CD14-positive monocyte (primary cell): Measurements from ENCODE around the gene SPIRE1. TPM values are rescaled to one million over a fixed set of nuclear protein-coding genes. Genes with fewer than 3 reads are reported as not detected.

Experiments used
- DNase-seq, 3 donors: peaks; one replicate each; pipeline ENCODE4 v3.0.0-alpha.2; 2011 to 2022
- H2AFZ ChIP-seq: 2 replicates; pipeline ENCODE4 v1.6.0; 2012; ENCODE audit warnings: mild to moderate bottlenecking, low read depth, low read length, inconsistent platforms; ENCODE audit not compliant: insufficient read depth, poor library complexity, severe bottlenecking
- H3K27ac ChIP-seq, 2 donors: 1 replicate in 1 of 2; 2 replicates in 1 of 2; pipeline ENCODE4 v1.5.1; 2012 to 2013; ENCODE audit warnings: low read length in 2 of 2, control low read depth in 1 of 2, inconsistent platforms in 1 of 2, low read depth in 1 of 2, mild to moderate bottlenecking in 1 of 2
- H3K27me3 ChIP-seq, 2 donors: one replicate each; pipeline versions ENCODE4 v1.6.0 to v1.6.1; 2011 to 2013; ENCODE audit warnings: low read length in 2 of 2; ENCODE audit not compliant: control insufficient read depth in 2 of 2, insufficient read depth in 2 of 2
- H3K36me3 ChIP-seq, 2 donors: replicated peaks in 1 of 2; 1 replicate in 1 of 2; 2 replicates in 1 of 2; pipeline versions ENCODE4 v1.5.1 to v1.6.1; 2012 to 2013; ENCODE audit warnings: low read length in 2 of 2, control low read depth in 1 of 2, inconsistent platforms in 1 of 2, mild to moderate bottlenecking in 1 of 2; ENCODE audit not compliant: insufficient read depth in 2 of 2, control insufficient read depth in 1 of 2
- H3K4me1 ChIP-seq, 2 donors: 1 replicate in 1 of 2; 2 replicates in 1 of 2; pipeline versions ENCODE4 v1.5.1 to v1.6.1; 2012 to 2013; ENCODE audit warnings: low read length in 2 of 2, control low read depth in 1 of 2, inconsistent platforms in 1 of 2, mild to moderate bottlenecking in 1 of 2, moderate library complexity in 1 of 2; ENCODE audit not compliant: insufficient read depth in 2 of 2, control insufficient read depth in 1 of 2
- H3K4me2 ChIP-seq: replicated peaks from 2 replicates; pipeline ENCODE3; 2012; ENCODE audit warnings: low read length, moderate library complexity, mild to moderate bottlenecking; ENCODE audit not compliant: poor library complexity, severe bottlenecking; ENCODE audit errors: extremely low read depth
- H3K4me3 ChIP-seq, 3 experiments: fragments of 200-600 bp in 1 of 3; sonication (generic) in 1 of 3; replicated peaks in 1 of 3; 1 replicate in 2 of 3; 2 replicates in 1 of 3; pipeline ENCODE4 v1.5.1; 2011 to 2013; ENCODE audit warnings: low read length in 3 of 3, mild to moderate bottlenecking in 3 of 3, control low read depth in 2 of 3, low read depth in 2 of 3, inconsistent platforms in 1 of 3, moderate library complexity in 1 of 3
- H3K79me2 ChIP-seq: 2 replicates; pipeline ENCODE4 v1.6.0; 2012; ENCODE audit warnings: mild to moderate bottlenecking, control low read depth, inconsistent platforms, low read length, moderate library complexity; ENCODE audit not compliant: insufficient read depth
- H3K9ac ChIP-seq: 2 replicates; pipeline ENCODE4 v1.6.0; 2017; ENCODE audit warnings: low read length, mild to moderate bottlenecking; ENCODE audit not compliant: insufficient read depth, poor library complexity, severe bottlenecking
- H3K9me3 ChIP-seq, 2 donors: replicated peaks in 1 of 2; 1 replicate in 1 of 2; 2 replicates in 1 of 2; pipeline versions ENCODE4 v1.5.1 to v1.6.1; 2012 to 2013; ENCODE audit warnings: low read length in 2 of 2, control low read depth in 1 of 2; ENCODE audit not compliant: control insufficient read depth in 1 of 2, insufficient read depth in 1 of 2
- H4K20me1 ChIP-seq: 2 replicates; pipeline ENCODE4 v1.6.0; 2012; ENCODE audit warnings: mild to moderate bottlenecking, low read length, control low read depth, moderate library complexity; ENCODE audit not compliant: insufficient read depth
- H3K27ac Mint-ChIP-seq, 7 donors: one replicate each; pipeline ENCODE4 v1.8.0; 2020; ENCODE audit warnings: mild to moderate bottlenecking in 7 of 7, mixed read lengths in 7 of 7, moderate library complexity in 6 of 7, inconsistent platforms in 2 of 7
- H3K27me3 Mint-ChIP-seq, 3 donors: one replicate each; pipeline ENCODE4 v1.8.0; 2021 to 2022; ENCODE audit warnings: low read depth in 3 of 3, mild to moderate bottlenecking in 3 of 3, mixed read lengths in 3 of 3, moderate library complexity in 3 of 3, inconsistent platforms in 1 of 3
- H3K36me3 Mint-ChIP-seq, 2 donors: one replicate each; pipeline ENCODE4 v1.8.0; 2020; ENCODE audit warnings: mixed read lengths in 2 of 2, inconsistent platforms in 1 of 2, mild to moderate bottlenecking in 1 of 2
- H3K4me1 Mint-ChIP-seq: one replicate; pipeline ENCODE4 v1.8.0; 2020; ENCODE audit warnings: mild to moderate bottlenecking, mixed read lengths
- H3K4me3 Mint-ChIP-seq, 2 donors: one replicate each; pipeline ENCODE4 v1.8.0; 2020; ENCODE audit warnings: mild to moderate bottlenecking in 2 of 2, mixed read lengths in 2 of 2, moderate library complexity in 1 of 2
- H3K9me3 Mint-ChIP-seq, 7 donors: one replicate each; pipeline ENCODE4 v1.8.0; 2020 to 2022; ENCODE audit warnings: mixed read lengths in 7 of 7, mild to moderate bottlenecking in 6 of 7, moderate library complexity in 6 of 7, inconsistent platforms in 2 of 7
- WGBS: methylation state at CpG from one replicate; pipeline ENCODE4 v1.1.5; 2013; ENCODE audit warnings: missing lambda C conversion rate; ENCODE audit not compliant: insufficient coverage; 5-methylcytosine and 5-hydroxymethylcytosine counted together
- intact Hi-C, 2 donors: fragments of 100-400 bp; cut with micrococcal nuclease; formaldehyde crosslinking; loops; one replicate each; pipeline versions ENCODE4 v1.15.0 to v1.15.1; 2023
- polyA plus RNA-seq, 3 donors: library from polyadenylated mRNA; depleted of rRNA in 1 of 3; unstranded in 2 of 3; stranded (reverse) in 1 of 3; fragments of 300-500 nt in 2 of 3; fragments of >200 nt in 1 of 3; fragmentation: Illumina TruSeq in 2 of 3; gene quantifications; 1 replicate in 2 of 3; 2 replicates in 1 of 3; pipeline ENCODE4 v1.2.3, GENCODE V29; 2012 to 2021
- TF ChIP-seq, protein P1 (sequence below): fragments of 200-600 bp; IDR thresholded peaks from one replicate; pipeline ENCODE4 v1.8.0; 2022; ENCODE audit warnings: antibody characterized with exemption, mild to moderate bottlenecking

The SPIRE1 gene
- polyA plus RNA-seq, 3 donors: 1.7 to 1.9 (median 1.8) TPM

DNA sequence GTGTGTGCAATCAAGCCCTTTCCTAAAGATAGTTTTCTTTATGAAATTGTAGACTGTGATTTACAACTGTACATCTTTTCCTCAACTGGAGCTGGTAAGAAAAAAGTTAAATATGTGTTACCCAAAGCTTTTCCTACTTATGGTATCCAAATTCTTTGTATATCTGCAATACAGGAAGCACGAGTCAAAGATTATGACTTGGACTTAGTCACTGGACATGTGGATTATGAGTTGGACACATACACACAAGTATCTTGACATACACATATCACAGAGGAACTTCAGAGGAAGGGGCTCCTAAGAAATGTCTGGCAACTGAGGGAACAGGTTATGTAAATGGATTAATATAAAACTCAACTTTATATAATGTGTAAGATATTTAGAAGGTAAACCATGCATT lies 215.0 kb downstream of the SPIRE1 start:
- H3K27ac Mint-ChIP-seq: no peak overlapping the region
- no peak overlapping the region for H3K4me3 Mint-ChIP-seq
- H3K9me3 Mint-ChIP-seq: peaks cover 0 to 4% (median 0%) of the 10 kb centered on the region in 7 donors
- H3K27me3 Mint-ChIP-seq: no peaks in the 10 kb centered on the region
- no peaks in the 10 kb centered on the region for H3K9me3 ChIP-seq
- WGBS: no CpG with 5 or more reads among the region's 1 CpG
- H3K4me1 Mint-ChIP-seq: no peaks in the 10 kb centered on the region
- no peak overlapping the region for H3K4me3 ChIP-seq
- TF ChIP-seq, protein P1, sequence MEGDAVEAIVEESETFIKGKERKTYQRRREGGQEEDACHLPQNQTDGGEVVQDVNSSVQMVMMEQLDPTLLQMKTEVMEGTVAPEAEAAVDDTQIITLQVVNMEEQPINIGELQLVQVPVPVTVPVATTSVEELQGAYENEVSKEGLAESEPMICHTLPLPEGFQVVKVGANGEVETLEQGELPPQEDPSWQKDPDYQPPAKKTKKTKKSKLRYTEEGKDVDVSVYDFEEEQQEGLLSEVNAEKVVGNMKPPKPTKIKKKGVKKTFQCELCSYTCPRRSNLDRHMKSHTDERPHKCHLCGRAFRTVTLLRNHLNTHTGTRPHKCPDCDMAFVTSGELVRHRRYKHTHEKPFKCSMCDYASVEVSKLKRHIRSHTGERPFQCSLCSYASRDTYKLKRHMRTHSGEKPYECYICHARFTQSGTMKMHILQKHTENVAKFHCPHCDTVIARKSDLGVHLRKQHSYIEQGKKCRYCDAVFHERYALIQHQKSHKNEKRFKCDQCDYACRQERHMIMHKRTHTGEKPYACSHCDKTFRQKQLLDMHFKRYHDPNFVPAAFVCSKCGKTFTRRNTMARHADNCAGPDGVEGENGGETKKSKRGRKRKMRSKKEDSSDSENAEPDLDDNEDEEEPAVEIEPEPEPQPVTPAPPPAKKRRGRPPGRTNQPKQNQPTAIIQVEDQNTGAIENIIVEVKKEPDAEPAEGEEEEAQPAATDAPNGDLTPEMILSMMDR: no peak
- no peak overlapping the region for H3K9ac ChIP-seq
- DNase-seq: no peak
- intact Hi-C loops: no loop called here
- H2AFZ ChIP-seq: no peak overlapping the region
- H3K79me2 ChIP-seq: no peaks in the 10 kb centered on the region
- no peaks in the 10 kb centered on the region for H3K36me3 ChIP-seq
- no peak overlapping the region for H3K4me2 ChIP-seq
- no peaks in the 10 kb centered on the region for H3K36me3 Mint-ChIP-seq
- no peaks in the 10 kb centered on the region for H3K27me3 ChIP-seq
- H4K20me1 ChIP-seq: no peaks in the 10 kb centered on the region
- H3K4me1 ChIP-seq: no peaks in the 10 kb centered on the region
- no peak overlapping the region for H3K27ac ChIP-seq

DNA sequence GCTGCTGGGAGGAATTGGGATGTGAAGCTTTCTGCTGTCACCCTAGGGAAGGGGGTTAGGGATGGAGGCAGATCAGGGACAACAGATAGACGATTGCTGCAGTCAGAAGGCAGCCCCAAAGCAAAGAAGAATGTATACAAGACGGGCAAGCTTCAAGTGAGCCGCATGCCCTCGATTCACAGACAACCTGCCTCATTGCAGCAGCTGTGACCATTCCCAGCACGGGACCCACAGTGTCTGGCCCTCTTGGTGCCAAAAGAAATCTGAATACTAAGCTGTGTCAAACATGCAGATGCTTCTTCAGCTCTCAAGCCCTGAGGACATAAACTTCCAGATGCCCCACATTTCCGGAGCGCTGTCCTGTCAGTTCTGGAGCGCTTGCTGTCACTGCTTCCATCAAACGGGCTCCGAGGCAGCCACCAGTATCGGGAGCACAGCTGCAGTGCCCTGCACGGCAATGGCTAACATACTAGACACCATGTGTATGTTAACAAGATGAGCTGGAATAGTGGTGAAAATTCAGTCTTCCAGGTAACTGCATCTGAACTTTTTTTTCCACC lies 216.4 kb downstream of the SPIRE1 start:
- H3K4me2 ChIP-seq: no peak overlapping the region
- H4K20me1 ChIP-seq: no peaks in the 10 kb centered on the region
- H3K4me1 Mint-ChIP-seq: no peaks in the 10 kb centered on the region
- intact Hi-C loops: no loop called here
- no peaks in the 10 kb centered on the region for H3K36me3 ChIP-seq
- TF ChIP-seq, protein P1: no peak
- H3K9me3 ChIP-seq: no peaks in the 10 kb centered on the region
- H2AFZ ChIP-seq: no peak overlapping the region
- no peak overlapping the region for H3K27ac ChIP-seq
- 95% methylated on average over 11 of the region's 12 CpGs for WGBS
- peaks cover 0 to 4% (median 0%) of the 10 kb centered on the region in 7 donors for H3K9me3 Mint-ChIP-seq
- no peaks in the 10 kb centered on the region for H3K4me1 ChIP-seq
- H3K27me3 Mint-ChIP-seq: no peaks in the 10 kb centered on the region
- no peak overlapping the region for H3K9ac ChIP-seq
- no peak for DNase-seq
- no peak overlapping the region for H3K4me3 ChIP-seq
- no peaks in the 10 kb centered on the region for H3K36me3 Mint-ChIP-seq
- no peaks in the 10 kb centered on the region for H3K27me3 ChIP-seq
- no peaks in the 10 kb centered on the region for H3K79me2 ChIP-seq
- H3K27ac Mint-ChIP-seq: no peak overlapping the region
- H3K4me3 Mint-ChIP-seq: no peak overlapping the region
